Liver (tissue), 3 donors: ENCODE data around the gene GBGT1.
"Not testable (repeated sequence)": the region's sequence is repeated elsewhere in the genome, so short reads cannot be mapped to it uniquely, and the experiment has no call there.

Experiments used
- EGR1 ChIP-seq, 2 donors: IDR thresholded peaks; 2 replicates each; pipeline ENCODE4 v1.6.1; 2016 to 2018; ENCODE audit warnings: antibody characterized with exemption in 2 of 2, low read depth in 2 of 2
- JUND ChIP-seq, 2 donors: IDR thresholded peaks; 2 replicates each; pipeline ENCODE4 v1.6.1; 2016; ENCODE audit warnings: antibody characterized with exemption in 2 of 2
- RAD21 ChIP-seq, 2 donors: IDR thresholded peaks; 2 replicates each; pipeline ENCODE4 v1.6.1; 2016; ENCODE audit warnings: antibody characterized with exemption in 2 of 2, mild to moderate bottlenecking in 2 of 2
- SP1 ChIP-seq: IDR thresholded peaks from 2 replicates; pipeline ENCODE4 v1.6.1; 2018; ENCODE audit warnings: antibody characterized with exemption, mild to moderate bottlenecking
- YY1 ChIP-seq: IDR thresholded peaks from 2 replicates; pipeline ENCODE4 v1.6.1; 2016; ENCODE audit warnings: antibody characterized with exemption, mild to moderate bottlenecking
- TF ChIP-seq, protein P1 (sequence below): IDR thresholded peaks from 2 replicates; pipeline ENCODE4 v1.6.1; 2016; ENCODE audit warnings: antibody characterized with exemption, mild to moderate bottlenecking
- TF ChIP-seq, protein P2 (sequence below): fragments of 150-350 bp; IDR thresholded peaks from 2 replicates; pipeline ENCODE4 v1.5.1; 2017; ENCODE audit warnings: improper control_type of control experiment, low read depth, low read length; ENCODE audit not compliant: missing input control
- TF ChIP-seq, protein P3 (sequence below): IDR thresholded peaks from 2 replicates; pipeline ENCODE4 v1.6.1; 2016; ENCODE audit warnings: antibody characterized with exemption
- TF ChIP-seq, protein P4 (sequence below): IDR thresholded peaks from 2 replicates; pipeline ENCODE4 v1.6.1; 2016; ENCODE audit warnings: antibody characterized with exemption
- donor health status: healthy.
- donor health status: healthy.

DNA sequence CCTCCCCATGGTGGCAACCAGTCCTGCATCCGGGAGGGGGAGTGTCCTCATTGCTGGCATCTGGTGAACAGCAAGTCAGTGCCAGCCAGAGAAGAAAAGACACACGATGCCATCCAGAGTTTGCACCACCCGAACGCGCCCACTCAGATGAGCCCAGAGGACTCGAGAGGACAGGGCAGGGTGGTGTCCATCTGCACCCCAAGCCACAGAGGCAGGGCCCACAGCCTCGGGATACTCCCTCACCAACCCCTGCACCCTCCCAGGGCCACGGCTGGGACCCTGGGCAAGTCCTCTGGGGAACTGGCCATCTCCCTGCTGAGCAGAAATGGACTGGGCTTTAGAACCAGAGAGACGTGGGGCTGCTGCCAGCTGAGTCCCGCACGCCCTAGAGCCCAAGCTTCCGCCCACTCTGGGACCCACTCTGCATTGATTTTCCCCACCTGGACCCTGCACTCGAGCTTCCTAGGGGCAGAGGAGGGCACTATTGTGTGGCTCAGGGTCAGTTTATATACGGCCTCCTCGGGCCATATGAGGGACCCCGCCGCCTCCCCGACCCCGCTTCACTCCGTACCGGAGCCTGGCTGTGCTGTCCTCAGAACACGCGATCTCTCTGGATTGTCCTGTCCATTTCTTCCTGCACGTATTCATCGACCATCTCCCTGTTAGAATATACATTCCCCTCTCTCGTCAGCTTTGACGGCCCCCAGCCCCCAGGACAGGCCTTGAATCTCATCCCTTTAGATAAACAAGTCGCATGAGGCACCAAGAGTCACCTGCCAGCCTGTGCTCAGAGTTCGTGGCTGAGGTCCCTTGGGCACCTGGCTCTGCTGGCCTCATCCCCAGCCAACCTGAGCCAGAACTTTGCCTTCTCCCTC lies 45.9 kb upstream of the GBGT1 start:
- TF ChIP-seq, protein P1, sequence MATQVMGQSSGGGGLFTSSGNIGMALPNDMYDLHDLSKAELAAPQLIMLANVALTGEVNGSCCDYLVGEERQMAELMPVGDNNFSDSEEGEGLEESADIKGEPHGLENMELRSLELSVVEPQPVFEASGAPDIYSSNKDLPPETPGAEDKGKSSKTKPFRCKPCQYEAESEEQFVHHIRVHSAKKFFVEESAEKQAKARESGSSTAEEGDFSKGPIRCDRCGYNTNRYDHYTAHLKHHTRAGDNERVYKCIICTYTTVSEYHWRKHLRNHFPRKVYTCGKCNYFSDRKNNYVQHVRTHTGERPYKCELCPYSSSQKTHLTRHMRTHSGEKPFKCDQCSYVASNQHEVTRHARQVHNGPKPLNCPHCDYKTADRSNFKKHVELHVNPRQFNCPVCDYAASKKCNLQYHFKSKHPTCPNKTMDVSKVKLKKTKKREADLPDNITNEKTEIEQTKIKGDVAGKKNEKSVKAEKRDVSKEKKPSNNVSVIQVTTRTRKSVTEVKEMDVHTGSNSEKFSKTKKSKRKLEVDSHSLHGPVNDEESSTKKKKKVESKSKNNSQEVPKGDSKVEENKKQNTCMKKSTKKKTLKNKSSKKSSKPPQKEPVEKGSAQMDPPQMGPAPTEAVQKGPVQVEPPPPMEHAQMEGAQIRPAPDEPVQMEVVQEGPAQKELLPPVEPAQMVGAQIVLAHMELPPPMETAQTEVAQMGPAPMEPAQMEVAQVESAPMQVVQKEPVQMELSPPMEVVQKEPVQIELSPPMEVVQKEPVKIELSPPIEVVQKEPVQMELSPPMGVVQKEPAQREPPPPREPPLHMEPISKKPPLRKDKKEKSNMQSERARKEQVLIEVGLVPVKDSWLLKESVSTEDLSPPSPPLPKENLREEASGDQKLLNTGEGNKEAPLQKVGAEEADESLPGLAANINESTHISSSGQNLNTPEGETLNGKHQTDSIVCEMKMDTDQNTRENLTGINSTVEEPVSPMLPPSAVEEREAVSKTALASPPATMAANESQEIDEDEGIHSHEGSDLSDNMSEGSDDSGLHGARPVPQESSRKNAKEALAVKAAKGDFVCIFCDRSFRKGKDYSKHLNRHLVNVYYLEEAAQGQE = not testable (repeated sequence)
- TF ChIP-seq, protein P2, sequence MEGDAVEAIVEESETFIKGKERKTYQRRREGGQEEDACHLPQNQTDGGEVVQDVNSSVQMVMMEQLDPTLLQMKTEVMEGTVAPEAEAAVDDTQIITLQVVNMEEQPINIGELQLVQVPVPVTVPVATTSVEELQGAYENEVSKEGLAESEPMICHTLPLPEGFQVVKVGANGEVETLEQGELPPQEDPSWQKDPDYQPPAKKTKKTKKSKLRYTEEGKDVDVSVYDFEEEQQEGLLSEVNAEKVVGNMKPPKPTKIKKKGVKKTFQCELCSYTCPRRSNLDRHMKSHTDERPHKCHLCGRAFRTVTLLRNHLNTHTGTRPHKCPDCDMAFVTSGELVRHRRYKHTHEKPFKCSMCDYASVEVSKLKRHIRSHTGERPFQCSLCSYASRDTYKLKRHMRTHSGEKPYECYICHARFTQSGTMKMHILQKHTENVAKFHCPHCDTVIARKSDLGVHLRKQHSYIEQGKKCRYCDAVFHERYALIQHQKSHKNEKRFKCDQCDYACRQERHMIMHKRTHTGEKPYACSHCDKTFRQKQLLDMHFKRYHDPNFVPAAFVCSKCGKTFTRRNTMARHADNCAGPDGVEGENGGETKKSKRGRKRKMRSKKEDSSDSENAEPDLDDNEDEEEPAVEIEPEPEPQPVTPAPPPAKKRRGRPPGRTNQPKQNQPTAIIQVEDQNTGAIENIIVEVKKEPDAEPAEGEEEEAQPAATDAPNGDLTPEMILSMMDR = not testable (repeated sequence)
- TF ChIP-seq EGR1 (IDR thresholded peaks at IDR 0.05; ENCODE audit: low read depth in 2 of 2); SP1; YY1; RAD21 (IDR thresholded peaks at IDR 0.05); JUND (IDR thresholded peaks at IDR 0.05): not testable (repeated sequence)
- TF ChIP-seq, protein P3, sequence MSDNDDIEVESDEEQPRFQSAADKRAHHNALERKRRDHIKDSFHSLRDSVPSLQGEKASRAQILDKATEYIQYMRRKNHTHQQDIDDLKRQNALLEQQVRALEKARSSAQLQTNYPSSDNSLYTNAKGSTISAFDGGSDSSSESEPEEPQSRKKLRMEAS = not testable (repeated sequence)
- TF ChIP-seq, protein P4, sequence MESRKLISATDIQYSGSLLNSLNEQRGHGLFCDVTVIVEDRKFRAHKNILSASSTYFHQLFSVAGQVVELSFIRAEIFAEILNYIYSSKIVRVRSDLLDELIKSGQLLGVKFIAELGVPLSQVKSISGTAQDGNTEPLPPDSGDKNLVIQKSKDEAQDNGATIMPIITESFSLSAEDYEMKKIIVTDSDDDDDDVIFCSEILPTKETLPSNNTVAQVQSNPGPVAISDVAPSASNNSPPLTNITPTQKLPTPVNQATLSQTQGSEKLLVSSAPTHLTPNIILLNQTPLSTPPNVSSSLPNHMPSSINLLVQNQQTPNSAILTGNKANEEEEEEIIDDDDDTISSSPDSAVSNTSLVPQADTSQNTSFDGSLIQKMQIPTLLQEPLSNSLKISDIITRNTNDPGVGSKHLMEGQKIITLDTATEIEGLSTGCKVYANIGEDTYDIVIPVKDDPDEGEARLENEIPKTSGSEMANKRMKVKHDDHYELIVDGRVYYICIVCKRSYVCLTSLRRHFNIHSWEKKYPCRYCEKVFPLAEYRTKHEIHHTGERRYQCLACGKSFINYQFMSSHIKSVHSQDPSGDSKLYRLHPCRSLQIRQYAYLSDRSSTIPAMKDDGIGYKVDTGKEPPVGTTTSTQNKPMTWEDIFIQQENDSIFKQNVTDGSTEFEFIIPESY = not testable (repeated sequence)
